A673 (cell line): ENCODE measurements around the gene SRBD1.

Source experiments
- EZH2 ChIP-seq: fragments of 200-600 bp; sonication (generic); IDR thresholded peaks from 2 replicates; pipeline ENCODE4 v1.6.1; 2017; ENCODE audit warnings: borderline replicate concordance, low read depth, mild to moderate bottlenecking, mixed read lengths, antibody characterized with exemption, low read length; ENCODE audit not compliant: poor library complexity, severe bottlenecking
- TF ChIP-seq, protein P1 (sequence below): fragments of 300-800, 200-600 bp; sonication (generic); conservative IDR thresholded peaks from 2 replicates; pipeline ENCODE4 v1.5.1; 2017; ENCODE audit warnings: low read depth, mild to moderate bottlenecking, antibody characterized with exemption, low read length, moderate library complexity, mixed read lengths

DNA sequence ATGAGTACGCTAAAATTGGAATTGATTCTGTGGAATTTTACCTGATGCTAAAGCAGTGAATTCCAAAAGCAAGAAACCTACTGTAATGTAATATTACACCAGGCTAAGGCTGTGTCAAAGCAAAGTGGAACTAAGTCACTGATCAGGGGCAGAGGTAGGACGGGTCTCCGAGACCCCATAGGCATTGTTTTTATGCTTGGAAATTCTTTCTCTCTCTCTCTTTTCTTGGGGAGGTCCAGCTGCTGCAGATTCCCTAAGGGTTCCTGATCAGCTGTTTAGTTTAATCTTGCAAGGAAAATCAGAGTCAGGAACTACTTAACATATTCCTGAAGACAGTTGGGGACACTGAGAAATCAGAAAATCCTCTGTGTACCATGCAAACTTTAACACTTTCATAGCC is 220.2 kb downstream of the SRBD1 start:
- TF ChIP-seq, protein P1, sequence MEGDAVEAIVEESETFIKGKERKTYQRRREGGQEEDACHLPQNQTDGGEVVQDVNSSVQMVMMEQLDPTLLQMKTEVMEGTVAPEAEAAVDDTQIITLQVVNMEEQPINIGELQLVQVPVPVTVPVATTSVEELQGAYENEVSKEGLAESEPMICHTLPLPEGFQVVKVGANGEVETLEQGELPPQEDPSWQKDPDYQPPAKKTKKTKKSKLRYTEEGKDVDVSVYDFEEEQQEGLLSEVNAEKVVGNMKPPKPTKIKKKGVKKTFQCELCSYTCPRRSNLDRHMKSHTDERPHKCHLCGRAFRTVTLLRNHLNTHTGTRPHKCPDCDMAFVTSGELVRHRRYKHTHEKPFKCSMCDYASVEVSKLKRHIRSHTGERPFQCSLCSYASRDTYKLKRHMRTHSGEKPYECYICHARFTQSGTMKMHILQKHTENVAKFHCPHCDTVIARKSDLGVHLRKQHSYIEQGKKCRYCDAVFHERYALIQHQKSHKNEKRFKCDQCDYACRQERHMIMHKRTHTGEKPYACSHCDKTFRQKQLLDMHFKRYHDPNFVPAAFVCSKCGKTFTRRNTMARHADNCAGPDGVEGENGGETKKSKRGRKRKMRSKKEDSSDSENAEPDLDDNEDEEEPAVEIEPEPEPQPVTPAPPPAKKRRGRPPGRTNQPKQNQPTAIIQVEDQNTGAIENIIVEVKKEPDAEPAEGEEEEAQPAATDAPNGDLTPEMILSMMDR: no peak
- TF ChIP-seq EZH2: no peak
